ENCODE measurements around the gene MAP3K3.

GRCh38 chr17:63688396-63689020 is 66.3 kb downstream of the MAP3K3 start:
- TF ChIP-seq, protein P1, sequence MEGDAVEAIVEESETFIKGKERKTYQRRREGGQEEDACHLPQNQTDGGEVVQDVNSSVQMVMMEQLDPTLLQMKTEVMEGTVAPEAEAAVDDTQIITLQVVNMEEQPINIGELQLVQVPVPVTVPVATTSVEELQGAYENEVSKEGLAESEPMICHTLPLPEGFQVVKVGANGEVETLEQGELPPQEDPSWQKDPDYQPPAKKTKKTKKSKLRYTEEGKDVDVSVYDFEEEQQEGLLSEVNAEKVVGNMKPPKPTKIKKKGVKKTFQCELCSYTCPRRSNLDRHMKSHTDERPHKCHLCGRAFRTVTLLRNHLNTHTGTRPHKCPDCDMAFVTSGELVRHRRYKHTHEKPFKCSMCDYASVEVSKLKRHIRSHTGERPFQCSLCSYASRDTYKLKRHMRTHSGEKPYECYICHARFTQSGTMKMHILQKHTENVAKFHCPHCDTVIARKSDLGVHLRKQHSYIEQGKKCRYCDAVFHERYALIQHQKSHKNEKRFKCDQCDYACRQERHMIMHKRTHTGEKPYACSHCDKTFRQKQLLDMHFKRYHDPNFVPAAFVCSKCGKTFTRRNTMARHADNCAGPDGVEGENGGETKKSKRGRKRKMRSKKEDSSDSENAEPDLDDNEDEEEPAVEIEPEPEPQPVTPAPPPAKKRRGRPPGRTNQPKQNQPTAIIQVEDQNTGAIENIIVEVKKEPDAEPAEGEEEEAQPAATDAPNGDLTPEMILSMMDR (IDR thresholded peaks at IDR 0.05): no peak
- TF ChIP-seq CHD2 (IDR thresholded peaks at IDR 0.05; ENCODE audit: low read length, partially characterized antibody): no peak
- no peak for TF ChIP-seq POLR2A (IDR thresholded peaks at IDR 0.05; ENCODE audit: low read length)
- TF ChIP-seq, protein P2, sequence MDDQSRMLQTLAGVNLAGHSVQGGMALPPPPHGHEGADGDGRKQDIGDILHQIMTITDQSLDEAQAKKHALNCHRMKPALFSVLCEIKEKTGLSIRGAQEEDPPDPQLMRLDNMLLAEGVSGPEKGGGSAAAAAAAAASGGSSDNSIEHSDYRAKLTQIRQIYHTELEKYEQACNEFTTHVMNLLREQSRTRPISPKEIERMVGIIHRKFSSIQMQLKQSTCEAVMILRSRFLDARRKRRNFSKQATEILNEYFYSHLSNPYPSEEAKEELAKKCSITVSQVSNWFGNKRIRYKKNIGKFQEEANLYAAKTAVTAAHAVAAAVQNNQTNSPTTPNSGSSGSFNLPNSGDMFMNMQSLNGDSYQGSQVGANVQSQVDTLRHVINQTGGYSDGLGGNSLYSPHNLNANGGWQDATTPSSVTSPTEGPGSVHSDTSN (IDR thresholded peaks at IDR 0.05): no peak

Measured in A549 (cell line).